ENCODE measurements around the gene FAM98A.

The FAM98A gene

DNA sequence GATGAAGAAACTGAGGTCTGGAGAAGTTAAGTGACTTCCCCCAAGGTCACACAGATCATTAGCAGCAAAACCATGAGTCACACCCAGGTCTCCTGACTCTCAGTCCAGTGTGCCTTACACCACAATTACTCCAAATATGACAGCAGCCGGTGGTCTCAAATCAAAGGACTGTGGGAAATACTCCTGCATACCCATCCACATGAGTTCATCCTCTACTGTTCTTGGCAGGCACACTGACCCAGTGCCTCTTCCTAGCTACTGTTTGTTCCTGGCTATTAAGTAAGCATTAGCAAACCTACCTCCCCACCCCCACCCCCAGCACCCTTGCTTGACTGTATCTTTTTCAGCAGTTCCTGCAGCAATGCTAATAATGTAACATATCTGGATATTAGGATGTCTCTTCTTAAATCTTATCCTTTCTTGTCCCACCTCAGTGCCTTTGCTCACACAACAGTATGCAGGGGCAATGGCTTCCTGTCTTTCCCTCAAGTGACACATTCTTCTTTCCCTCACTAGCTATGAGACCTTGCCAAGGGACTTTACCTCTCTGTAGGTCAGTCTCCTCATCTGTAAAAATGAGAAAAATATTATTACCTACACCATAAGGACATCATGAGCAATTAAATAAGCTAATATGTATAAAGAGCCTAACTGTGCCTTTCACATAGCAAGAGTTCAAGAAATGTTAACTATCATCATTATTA is 46.2 kb downstream of the FAM98A start:
- Histone ChIP-seq H3K4me3 (ENCODE audit: low read length) (no peak overlapping the region), H3K36me3 (ENCODE audit: control insufficient read depth, insufficient read depth, low read length) (no peaks in the 10 kb centered on the region), H3K27ac (ENCODE audit: low read depth, low read length) (no peak overlapping the region)

DNA sequence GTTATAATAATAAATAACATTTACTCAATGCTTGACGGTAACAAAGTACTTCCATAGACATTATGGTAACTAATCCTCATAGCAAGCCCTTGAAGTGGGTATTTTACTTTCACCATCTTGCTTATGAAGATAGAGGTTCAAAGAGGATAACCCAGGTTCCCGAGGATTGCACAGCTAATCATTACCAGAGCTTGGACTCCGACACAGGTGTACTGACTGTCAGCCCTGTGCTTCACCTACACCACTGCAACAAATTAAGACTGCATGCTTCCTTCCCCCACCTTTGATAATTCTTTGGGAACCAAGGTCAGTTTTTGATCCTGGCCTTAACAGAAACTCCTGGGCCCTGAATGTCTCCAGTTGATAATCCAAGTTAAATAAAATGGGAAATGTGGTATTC is 48.9 kb downstream of the FAM98A start:
- Histone ChIP-seq H3K4me3 (ENCODE audit: low read length) (no peak overlapping the region), H3K36me3 (ENCODE audit: control insufficient read depth, insufficient read depth, low read length) (no peaks in the 10 kb centered on the region), H3K4me1 (ENCODE audit: control insufficient read depth, insufficient read depth, low read length) (no peaks in the 10 kb centered on the region), H3K27ac (ENCODE audit: low read depth, low read length) (no peak overlapping the region), H3K9ac (ENCODE audit: low read length) (no peak overlapping the region), H3K27me3 (ENCODE audit: control insufficient read depth, insufficient read depth, low read length) (no peaks in the 10 kb centered on the region)

More for the DNA sequence above, 46.2 kb downstream of the FAM98A start:
- no peaks in the 10 kb centered on the region for H3K4me1 ChIP-seq (ENCODE audit: control insufficient read depth, insufficient read depth, low read length)
- H3K27me3 ChIP-seq (ENCODE audit: control insufficient read depth, insufficient read depth, low read length) = no peaks in the 10 kb centered on the region
- H3K9ac ChIP-seq (ENCODE audit: low read length) = no peak overlapping the region

DNA sequence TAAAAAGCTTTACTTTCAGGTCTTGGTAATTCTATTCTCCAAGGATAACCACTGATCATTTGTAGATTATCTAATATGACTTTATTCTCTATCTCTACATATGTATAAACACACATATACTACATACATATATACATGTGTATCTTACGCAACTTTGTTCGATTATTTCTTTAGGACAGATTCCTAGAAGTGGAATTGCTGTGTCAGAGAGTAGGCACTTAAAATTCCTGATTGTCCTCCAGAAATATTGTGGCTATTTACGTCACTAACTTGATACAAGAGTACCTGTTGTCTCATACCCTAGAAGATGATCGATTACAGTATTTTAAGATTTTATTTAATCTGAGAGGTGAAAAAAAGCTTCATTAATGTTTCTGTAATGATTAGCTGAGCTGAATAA is 57.9 kb downstream of the FAM98A start:
- H3K9ac ChIP-seq (ENCODE audit: low read length) = no peak overlapping the region
- no peak overlapping the region for H3K27ac ChIP-seq (ENCODE audit: low read depth, low read length)
- H3K4me3 ChIP-seq (ENCODE audit: low read length) = no peak overlapping the region
- H3K4me1 ChIP-seq (ENCODE audit: control insufficient read depth, insufficient read depth, low read length) = no peaks in the 10 kb centered on the region
- no peaks in the 10 kb centered on the region for H3K27me3 ChIP-seq (ENCODE audit: control insufficient read depth, insufficient read depth, low read length)
- H3K36me3 ChIP-seq (ENCODE audit: control insufficient read depth, insufficient read depth, low read length) = no peaks in the 10 kb centered on the region

DNA sequence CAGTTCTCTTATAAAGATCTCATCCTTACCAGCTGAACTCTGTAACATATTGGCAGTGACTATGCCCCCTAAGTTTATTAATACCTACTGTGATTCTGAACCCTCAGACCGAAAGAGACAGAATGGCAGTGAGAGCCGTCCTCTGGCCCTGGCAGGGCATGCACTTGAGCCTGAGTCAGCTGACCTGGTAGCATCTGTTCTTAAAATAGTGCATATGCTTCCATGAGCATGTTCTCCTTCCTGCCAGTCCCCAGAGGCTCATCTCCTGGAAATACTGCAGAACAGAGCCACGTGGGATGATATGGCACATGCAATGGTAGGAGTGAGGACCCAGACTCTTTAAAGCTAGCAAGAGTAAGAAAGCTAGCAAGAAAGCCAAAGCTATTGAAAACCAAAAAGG is 63.7 kb downstream of the FAM98A start:
- Histone ChIP-seq H3K27ac (ENCODE audit: low read depth, low read length) (no peak overlapping the region), H3K36me3 (ENCODE audit: control insufficient read depth, insufficient read depth, low read length) (no peaks in the 10 kb centered on the region)

More for the DNA sequence above, 63.7 kb downstream of the FAM98A start:
- no peaks in the 10 kb centered on the region for H3K27me3 ChIP-seq (ENCODE audit: control insufficient read depth, insufficient read depth, low read length)
- H3K4me3 ChIP-seq (ENCODE audit: low read length) = no peak overlapping the region
- H3K4me1 ChIP-seq (ENCODE audit: control insufficient read depth, insufficient read depth, low read length) = no peaks in the 10 kb centered on the region
- H3K9ac ChIP-seq (ENCODE audit: low read length) = no peak overlapping the region
